Heart right ventricle (tissue), 16 donors: ENCODE results near the gene RAB7A. TPM values are rescaled to one million over a fixed set of nuclear protein-coding genes. Genes with fewer than 3 reads are reported as not detected.
A peak's percentile ranks its signal among the peaks of the same experiment; 100 is the strongest.

Source experiments
- ATAC-seq, 8 donors: fragments of 200-7000 bp; cut with Tn5 transposase; one replicate each; pipeline ENCODE4 v1.9.1; 2020; ENCODE audit warnings: mild to moderate bottlenecking in 8 of 8, moderate library complexity in 8 of 8, moderate number of reproducible peaks in 1 of 8
- DNase-seq, 2 donors: peaks; one replicate each; pipeline ENCODE4 v3.0.0-alpha.2; 2020
- H3K27ac ChIP-seq, 10 donors: fragments of 200-600 bp; sonication (generic) in 2 of 10; one replicate each; pipeline versions ENCODE4 v1.5.0 to v1.8.0; 2020 to 2022; ENCODE audit warnings: mild to moderate bottlenecking in 3 of 10
- H3K27me3 ChIP-seq, 7 donors: fragments of 200-600 bp; one replicate each; pipeline ENCODE4 v1.8.0; 2021 to 2022; ENCODE audit warnings: mild to moderate bottlenecking in 2 of 7
- H3K36me3 ChIP-seq, 9 donors: fragments of 200-600 bp; sonication (generic) in 1 of 9; one replicate each; pipeline versions ENCODE4 v1.5.0 to v1.8.0; 2020 to 2022; ENCODE audit warnings: mild to moderate bottlenecking in 2 of 9
- H3K4me1 ChIP-seq, 9 donors: fragments of 200-600 bp; sonication (generic) in 1 of 9; one replicate each; pipeline versions ENCODE4 v1.5.0 to v1.8.0; 2020 to 2022; ENCODE audit warnings: mild to moderate bottlenecking in 4 of 9
- H3K4me3 ChIP-seq, 10 donors: fragments of 200-600 bp; sonication (generic) in 2 of 10; one replicate each; pipeline versions ENCODE4 v1.5.0 to v1.8.0; 2020 to 2022; ENCODE audit warnings: mild to moderate bottlenecking in 7 of 10, moderate library complexity in 2 of 10
- H3K9me3 ChIP-seq, 11 donors: fragments of 200-600 bp in 10 of 11; sonication (generic) in 2 of 11; one replicate each; pipeline versions ENCODE4 v1.5.0 to v1.8.0; 2013 to 2022; ENCODE audit warnings: mild to moderate bottlenecking in 2 of 11, control low read depth in 1 of 11, moderate library complexity in 1 of 11
- CTCF ChIP-seq, 9 donors: fragments of 200-600 bp; sonication (generic) in 2 of 9; IDR thresholded peaks; one replicate each; pipeline versions ENCODE4 v1.5.0 to v1.8.0; 2021 to 2022; ENCODE audit warnings: antibody characterized with exemption in 9 of 9, mild to moderate bottlenecking in 5 of 9, moderate library complexity in 1 of 9
- WGBS, 2 donors: extraction: QIAGEN DNeasy Blood & Tissue Kit; methylation state at CpG; one replicate each; pipeline ENCODE4 v1.1.7; 2013; ENCODE audit warnings: inconsistent platforms in 1 of 2; 5-methylcytosine and 5-hydroxymethylcytosine counted together
- intact Hi-C, 10 donors: fragments of 100-400 bp; cut with DNase I; formaldehyde crosslinking; loops; one replicate each; pipeline versions ENCODE4 v1.11.1 to v1.14.2; 2022
- polyA plus RNA-seq, 2 donors: library from polyadenylated mRNA; stranded (reverse); fragments of 200-250 nt; gene quantifications; one replicate each; pipeline ENCODE4 v1.2.3, GENCODE V29; 2013
- total RNA-seq, 10 donors: library from RNA; stranded (reverse); fragmentation: NEBNext Ultra II Directional in 3 of 10; extraction: Animal tissue kit (Norgen Biotek cat#: 25700) in 3 of 10; gene quantifications; one replicate each; pipeline versions ENCODE4 v1.2.1 to v1.2.4, GENCODE V29; 2021 to 2023
- donor health status: Arrhythmogenic right ventricular cardiomyopathy.
- donor health status: ischemic (EF 13 %, LVEDD 7.1; RV severe dilation, severe dysfunction).
- donor health status: healthy with polysubstance abuse.
- donor health status: DM: no; HTN: yes; CAD: no.
- donor health status: DM: no; HTN: no; CAD: no.
- donor health status: ischemic (EF 25% LVEDD 6.9; RV normal size, moderate dysfunction).
- donor health status: ischemic (EF 25% LVEDD 5.7; RV mildly dilated, moderate dysfunction).
- donor health status: healthy.
- donor health status: DM: yes; HTN: yes; CAD: no.
- donor health status: Ischemic cardiomyopathy.
- donor health status: ischemic (EF 35%, LVEDD 5.7; RV mildly dilated, moderate dysfunction).
- donor health status: nonischemic (EF 11% LVEDD 7.7; RV severe dilation, severe dysfunction).
- donor health status: DM: yes; HTN: yes; CAD: no.
- donor health status: PGD.
- donor health status: ischemic (EF 29% LVEDD 5.4; RV normal size, mild dysfunction).
- donor health status: nonischemic (EF 23%, LVEDD 6.1; RV moderate dilation, normal function).

The RAB7A gene
- total and polyA plus RNA-seq, 12 donors = 161 to 348 (median 296) TPM

GRCh38 chr3:128775241-128775640 lies 49.3 kb downstream of the RAB7A start:
- DNase-seq (no peak), ATAC-seq (no peak)
- Histone ChIP-seq H3K27me3 (no peaks in the 10 kb centered on the region), H3K27ac (no peak overlapping the region), H3K4me3 (no peak overlapping the region), H3K36me3 (no peaks in the 10 kb centered on the region), H3K9me3 (no peaks in the 10 kb centered on the region), H3K4me1 (peaks cover 5 to 82% (median 68%) of the 10 kb centered on the region in 9 donors)
- intact Hi-C loops = loop anchor here in 2 of 10 donors (2.0 to 5.0 kb wide), 2 partner anchors 42 to 43 kb away; no protein-coding TSS in a partner anchor
- WGBS, 2 donors = 88 to 96% methylated on average over 3 of the region's 3 CpGs
- TF ChIP-seq CTCF (IDR thresholded peaks at IDR 0.05) = no peak

GRCh38 chr3:128775906-128776542 lies 50.0 kb downstream of the RAB7A start:
- intact Hi-C loops = loop anchor here in 2 of 10 donors (2.0 to 5.0 kb wide), 2 partner anchors 43 to 44 kb away; no protein-coding TSS in a partner anchor
- no peak for TF ChIP-seq CTCF (IDR thresholded peaks at IDR 0.05)
- no peaks in the 10 kb centered on the region for H3K36me3 ChIP-seq
- no peak for ATAC-seq
- DNase-seq = no peak
- no peak overlapping the region for H3K27ac ChIP-seq
- 88 to 89% methylated on average over 3 of the region's 3 CpGs for WGBS, 2 donors
- H3K4me3 ChIP-seq = no peak overlapping the region
- peaks cover 5 to 82% (median 67%) of the 10 kb centered on the region in 9 donors for H3K4me1 ChIP-seq
- H3K27me3 ChIP-seq = no peaks in the 10 kb centered on the region
- no peaks in the 10 kb centered on the region for H3K9me3 ChIP-seq

GRCh38 chr3:128780101-128780837 lies 54.3 kb downstream of the RAB7A start:
- ATAC-seq (peak in 5 of 8 donors; percentile 15 to 28 (median 23)), DNase-seq (no peak)
- Histone ChIP-seq H3K27ac (peak overlapping the region in 9 of 10 donors; percentile 5 to 67 (median 52)), H3K27me3 (no peaks in the 10 kb centered on the region), H3K9me3 (no peaks in the 10 kb centered on the region), H3K4me1 (peaks cover 18 to 97% (median 82%) of the 10 kb centered on the region in 9 donors), H3K4me3 (no peak overlapping the region), H3K36me3 (no peaks in the 10 kb centered on the region)
- TF ChIP-seq CTCF (IDR thresholded peaks at IDR 0.05) = no peak
- 35 to 52% methylated on average over 1 of the region's 1 CpG for WGBS, 2 donors
- intact Hi-C loops = loop anchor here in 1 of 10 donors (5.0 kb wide), 1 partner anchor 53 kb away; the partner anchor contains the start of gene RAB7A

GRCh38 chr3:128781164-128781563 lies 55.2 kb downstream of the RAB7A start:
- 97 to 100% methylated on average over 1 of the region's 1 CpG for WGBS, 2 donors
- Histone ChIP-seq H3K27ac (peak overlapping the region in 6 of 10 donors; percentile 36 to 67 (median 60)), H3K4me3 (no peak overlapping the region), H3K36me3 (no peaks in the 10 kb centered on the region), H3K4me1 (peaks cover 22 to 97% (median 84%) of the 10 kb centered on the region in 9 donors), H3K9me3 (no peaks in the 10 kb centered on the region), H3K27me3 (no peaks in the 10 kb centered on the region)
- intact Hi-C loops = loop anchor here in 1 of 10 donors (5.0 kb wide), 1 partner anchor 54 kb away; the partner anchor contains the start of gene RAB7A
- ATAC-seq = no peak
- DNase-seq = no peak
- no peak for TF ChIP-seq CTCF (IDR thresholded peaks at IDR 0.05)
